ENCODE measurements around the gene INTS1.
"Not testable (repeated sequence)": the region's sequence is repeated elsewhere in the genome, so short reads cannot be mapped to it uniquely, and the experiment has no call there.

The INTS1 gene

DNA sequence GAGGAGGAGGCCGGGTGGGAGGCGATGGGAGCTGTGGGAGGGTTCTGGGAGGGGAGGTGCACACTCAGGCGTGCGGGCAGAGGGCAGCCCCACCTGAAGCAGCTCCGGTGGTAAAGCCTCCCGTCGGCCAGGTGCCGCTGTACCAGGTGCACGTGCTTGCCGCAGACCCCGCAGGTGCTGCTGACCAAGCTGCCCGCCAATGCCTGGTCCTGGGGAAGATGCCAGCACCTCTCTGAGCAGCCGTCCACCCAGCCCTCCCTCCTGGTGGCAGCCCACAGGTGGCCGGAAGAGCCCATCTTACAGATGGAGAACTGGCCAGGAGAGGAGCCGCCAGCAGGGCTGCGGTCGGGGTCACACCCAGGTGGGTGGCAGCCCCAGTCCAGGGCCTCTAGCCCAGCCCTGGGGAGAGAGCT lies 57.6 kb downstream of the INTS1 start:
- no peak for DNase-seq (ENCODE audit: low read depth)
- H3K4me3 ChIP-seq (ENCODE audit: low read length) = no peak overlapping the region
- TF ChIP-seq, protein P1, sequence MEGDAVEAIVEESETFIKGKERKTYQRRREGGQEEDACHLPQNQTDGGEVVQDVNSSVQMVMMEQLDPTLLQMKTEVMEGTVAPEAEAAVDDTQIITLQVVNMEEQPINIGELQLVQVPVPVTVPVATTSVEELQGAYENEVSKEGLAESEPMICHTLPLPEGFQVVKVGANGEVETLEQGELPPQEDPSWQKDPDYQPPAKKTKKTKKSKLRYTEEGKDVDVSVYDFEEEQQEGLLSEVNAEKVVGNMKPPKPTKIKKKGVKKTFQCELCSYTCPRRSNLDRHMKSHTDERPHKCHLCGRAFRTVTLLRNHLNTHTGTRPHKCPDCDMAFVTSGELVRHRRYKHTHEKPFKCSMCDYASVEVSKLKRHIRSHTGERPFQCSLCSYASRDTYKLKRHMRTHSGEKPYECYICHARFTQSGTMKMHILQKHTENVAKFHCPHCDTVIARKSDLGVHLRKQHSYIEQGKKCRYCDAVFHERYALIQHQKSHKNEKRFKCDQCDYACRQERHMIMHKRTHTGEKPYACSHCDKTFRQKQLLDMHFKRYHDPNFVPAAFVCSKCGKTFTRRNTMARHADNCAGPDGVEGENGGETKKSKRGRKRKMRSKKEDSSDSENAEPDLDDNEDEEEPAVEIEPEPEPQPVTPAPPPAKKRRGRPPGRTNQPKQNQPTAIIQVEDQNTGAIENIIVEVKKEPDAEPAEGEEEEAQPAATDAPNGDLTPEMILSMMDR (conservative IDR thresholded peaks at IDR 0.05; ENCODE audit: low read depth, low read length) = no peak

DNA sequence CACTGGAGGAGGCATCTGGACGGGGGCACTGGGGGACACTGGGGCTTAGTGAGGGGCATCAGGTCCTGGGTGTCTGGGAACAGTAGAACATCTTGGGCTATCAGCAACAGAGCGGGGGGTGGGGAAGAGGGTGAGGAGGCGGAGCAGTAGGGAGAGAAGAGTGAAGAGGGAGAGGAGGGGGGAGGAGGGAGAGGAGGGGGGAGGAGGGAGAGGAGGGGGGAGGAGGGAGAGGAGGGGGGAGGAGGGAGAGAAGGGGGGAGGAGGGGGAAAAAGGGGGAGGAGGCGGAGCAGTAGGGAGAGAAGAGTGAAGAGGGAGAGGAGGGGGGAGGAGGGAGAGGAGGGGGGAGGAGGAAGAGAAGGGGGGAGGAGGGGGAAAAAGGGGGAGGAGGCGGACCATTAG lies 58.2 kb downstream of the INTS1 start:
- not testable (repeated sequence) for DNase-seq (ENCODE audit: low read depth)

DNA sequence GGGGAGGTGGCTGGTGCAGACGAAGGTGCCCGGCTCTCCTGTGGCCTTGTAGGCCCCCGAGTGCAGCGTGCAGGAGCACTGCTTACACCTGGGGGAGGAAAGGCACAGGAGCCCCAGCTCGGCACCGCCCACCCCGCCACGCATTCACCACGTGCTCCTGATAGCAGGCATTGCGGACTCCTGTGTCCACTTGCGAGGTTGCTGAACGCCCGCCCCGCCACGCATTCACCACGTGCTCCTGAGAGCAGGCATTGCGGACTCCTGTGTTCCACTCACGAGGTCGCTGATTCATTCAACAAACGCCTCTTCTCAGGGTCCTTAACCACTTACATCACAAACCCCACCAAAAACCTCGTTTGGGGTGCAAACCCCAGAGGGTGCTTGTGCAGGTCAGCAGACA lies 58.8 kb downstream of the INTS1 start:
- no peak overlapping the region for H3K4me3 ChIP-seq (ENCODE audit: low read length)
- TF ChIP-seq, protein P1 (conservative IDR thresholded peaks at IDR 0.05; ENCODE audit: low read depth, low read length) = no peak
- no peak for DNase-seq (ENCODE audit: low read depth)

More for the DNA sequence above, 58.2 kb downstream of the INTS1 start:
- not testable (repeated sequence) for H3K4me3 ChIP-seq (ENCODE audit: low read length)

DNA sequence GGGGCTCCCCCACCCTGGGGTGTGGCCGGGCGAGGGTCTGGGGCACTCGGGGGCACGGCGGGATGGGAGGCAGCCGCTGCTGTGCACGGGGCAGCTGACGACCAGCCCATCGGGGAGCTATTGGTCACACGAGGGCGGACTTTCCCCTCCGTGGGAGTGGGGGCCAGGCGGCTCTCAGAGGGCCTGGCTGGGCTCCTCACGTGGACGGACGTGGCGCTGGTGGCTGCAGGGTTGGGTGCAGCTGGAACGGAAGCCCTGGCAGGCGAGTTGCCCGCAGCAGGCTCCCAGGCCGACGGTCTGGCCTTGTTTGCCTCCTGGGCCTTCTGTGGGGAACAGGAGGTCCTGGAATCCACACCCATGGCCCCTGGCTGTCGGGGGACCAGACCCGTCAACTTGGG lies 59.3 kb downstream of the INTS1 start:
- TF ChIP-seq, protein P1 (conservative IDR thresholded peaks at IDR 0.05; ENCODE audit: low read depth, low read length) = no peak
- H3K4me3 ChIP-seq (ENCODE audit: low read length) = no peak overlapping the region
- no peak for DNase-seq (ENCODE audit: low read depth)

DNA sequence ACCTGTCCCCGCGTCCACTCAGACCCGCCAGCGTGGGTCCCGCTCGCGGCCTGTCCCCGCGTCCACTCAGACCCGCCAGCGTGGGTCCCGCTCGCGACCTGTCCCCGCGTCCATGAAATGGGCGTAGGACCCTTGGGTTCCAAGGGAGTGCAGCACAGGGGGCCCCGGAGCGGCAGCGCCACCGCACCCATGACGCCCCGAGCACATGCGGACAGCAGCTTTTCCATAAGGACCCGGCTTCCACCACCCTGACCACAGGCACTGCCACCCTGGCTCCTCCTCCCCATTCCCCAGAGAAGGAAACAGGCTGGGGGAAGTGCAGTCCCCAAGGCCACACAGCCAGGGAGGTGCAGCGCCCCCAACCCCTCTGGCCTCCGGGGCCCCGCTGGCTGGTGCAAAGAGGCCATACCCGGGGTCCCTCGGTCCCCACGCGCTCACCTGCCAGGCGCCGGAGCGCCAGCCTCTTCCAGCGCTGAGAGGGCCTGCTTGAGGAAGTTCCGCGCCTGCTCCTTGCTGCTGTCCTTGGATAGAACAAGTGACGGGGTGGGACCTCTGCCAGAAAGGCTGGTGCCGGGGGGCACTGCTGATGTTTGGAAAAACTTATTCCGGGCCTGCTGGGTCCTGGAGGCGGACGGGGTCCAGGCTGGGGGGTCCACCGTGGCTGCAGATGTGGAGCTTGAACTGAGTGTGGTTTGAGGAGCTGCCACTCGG lies 59.8 kb downstream of the INTS1 start:
- TF ChIP-seq, protein P1 (conservative IDR thresholded peaks at IDR 0.05; ENCODE audit: low read depth, low read length) = no peak
- no peak for DNase-seq (ENCODE audit: low read depth)
- H3K4me3 ChIP-seq (ENCODE audit: low read length) = no peak overlapping the region

DNA sequence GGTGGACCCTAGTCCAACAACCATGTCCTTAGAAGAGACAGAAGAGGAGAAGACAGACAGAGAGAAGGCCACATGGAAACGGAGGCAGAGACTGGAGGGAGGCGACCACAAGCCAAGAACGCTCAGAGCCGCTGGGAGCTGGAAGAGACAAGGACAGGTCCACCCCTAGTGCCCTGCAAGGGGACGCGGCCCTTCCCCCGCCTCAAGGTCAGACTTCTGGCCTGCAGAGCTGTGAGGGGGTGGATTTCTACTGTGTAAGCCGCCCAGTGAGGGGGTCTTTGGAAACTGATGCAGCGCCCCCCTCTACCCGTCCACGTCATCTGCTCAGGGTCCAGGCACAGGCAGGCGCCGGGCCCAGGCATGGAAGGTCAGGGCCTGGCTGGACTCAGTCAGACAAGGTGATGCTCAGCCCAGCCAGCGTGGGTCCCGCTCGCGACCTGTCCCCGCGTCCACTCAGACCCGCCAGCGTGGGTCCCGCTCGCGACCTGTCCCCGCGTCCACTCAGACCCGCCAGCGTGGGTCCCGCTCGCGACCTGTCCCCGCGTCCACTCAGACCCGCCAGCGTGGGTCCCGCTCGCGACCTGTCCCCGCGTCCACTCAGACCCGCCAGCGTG lies 60.5 kb downstream of the INTS1 start:
- DNase-seq (ENCODE audit: low read depth); H3K4me3 ChIP-seq (ENCODE audit: low read length): not testable (repeated sequence)

DNA sequence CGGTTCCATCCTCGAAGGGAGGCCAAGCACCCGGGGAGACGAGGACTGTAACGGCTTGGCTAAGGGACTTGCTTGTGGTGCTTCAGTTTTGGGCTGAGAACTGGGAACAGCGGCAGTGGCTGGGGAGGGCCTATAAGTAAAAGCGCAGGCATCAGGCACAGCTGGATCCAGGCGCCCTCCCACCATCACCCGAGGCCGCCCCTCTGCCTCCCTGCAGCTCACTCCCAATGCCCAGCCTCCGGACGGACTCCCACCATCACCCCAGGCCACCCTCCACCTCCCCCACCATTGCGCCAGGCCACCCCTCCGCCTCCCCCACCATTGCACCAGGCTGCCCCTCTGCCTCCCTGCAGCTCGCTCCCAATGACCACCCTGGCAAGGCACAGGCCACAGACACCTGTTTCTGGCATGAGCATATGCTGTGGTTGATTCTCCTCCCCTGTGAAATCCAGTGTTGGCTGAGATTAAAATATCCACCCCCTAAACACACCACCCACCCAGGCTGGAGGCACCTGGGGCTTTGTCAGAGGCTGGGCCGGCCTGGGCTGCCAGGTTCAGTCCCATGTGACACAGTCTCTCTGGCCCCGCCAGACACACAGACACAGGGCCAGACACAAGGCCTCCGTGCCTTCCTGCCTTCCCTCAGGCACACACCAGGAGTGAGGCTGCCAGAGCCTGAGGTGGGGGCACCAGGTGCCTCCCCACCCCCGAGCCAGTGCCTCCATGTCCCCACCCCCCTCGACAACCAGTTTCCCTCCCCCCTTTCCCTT lies 61.6 kb downstream of the INTS1 start:
- H3K4me3 ChIP-seq (ENCODE audit: low read length) = no peak overlapping the region
- TF ChIP-seq, protein P1 (conservative IDR thresholded peaks at IDR 0.05; ENCODE audit: low read depth, low read length) = no peak
- DNase-seq (ENCODE audit: low read depth) = no peak

Data from retinal pigment epithelial cell (primary cell).